ENCODE data around the gene ZNF526. TPM values are rescaled to one million over a fixed set of nuclear protein-coding genes. Genes with fewer than 3 reads are reported as not detected.
A peak's percentile ranks its signal among the peaks of the same experiment; 100 is the strongest.

ZNF526 gene
- total and polyA plus RNA-seq, 2 donors from 2014 or later, result 2.6 to 11.6 TPM

DNA sequence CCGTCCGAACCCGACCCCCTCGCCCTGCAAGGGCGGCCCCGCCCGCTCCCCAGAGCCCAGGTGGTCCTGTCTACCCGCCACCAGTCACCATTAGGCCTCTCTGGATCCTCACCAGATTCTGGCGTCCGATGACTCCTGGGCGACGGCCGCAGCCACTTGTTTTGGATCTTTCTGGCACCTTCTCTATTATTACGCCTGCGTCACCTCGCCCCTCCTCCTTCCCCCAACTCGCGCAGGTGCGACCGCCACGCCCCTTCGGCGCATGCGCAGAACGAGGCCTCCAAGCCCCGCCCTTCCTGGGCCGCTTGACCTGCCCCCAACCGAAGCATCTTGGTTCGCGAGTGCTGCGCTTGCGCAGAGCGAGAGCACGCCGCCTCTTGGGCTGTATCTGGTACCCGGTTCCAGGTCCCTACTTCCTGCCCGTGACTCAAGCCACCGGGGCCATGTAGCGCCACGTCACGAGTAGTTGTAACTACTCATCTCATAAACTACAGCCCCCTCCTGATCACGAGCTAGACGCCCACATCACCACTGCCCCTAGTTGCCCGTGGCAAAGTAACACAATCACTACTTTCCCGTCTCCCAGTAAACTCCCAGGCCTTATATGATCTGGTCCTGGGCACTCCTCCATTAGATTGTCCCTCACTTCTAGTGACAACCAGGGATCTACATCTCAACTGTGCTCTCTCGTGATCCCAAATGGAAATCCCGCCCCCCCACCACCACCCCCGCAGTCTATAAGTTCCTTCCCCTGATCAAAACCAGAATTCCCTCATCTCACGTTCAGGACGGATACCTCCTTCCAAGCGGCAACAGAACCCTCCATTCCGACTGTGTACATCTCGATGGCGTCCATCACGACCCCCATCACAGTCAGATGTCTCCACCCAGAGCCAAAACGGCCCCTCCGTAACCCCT is 2.3 kb upstream of the ZNF526 start, which contains the start of gene DEDD2:
Gene DEDD2, minus strand, starts transcription at position 158 of the 918 bp plus-strand sequence. CDS start 670 bp downstream, outside the sequence.
- intact Hi-C loops (cut with DNase I), result no loop called here
- Histone ChIP-seq H3K9ac (ENCODE audit: low read length in 3 of 3) (peak within 1 kb of the TSS; percentile 52 to 93 (median 62)), H3K27ac (ENCODE audit: low read depth in 2 of 2, low read length in 2 of 2) (peak within 1 kb of the TSS; percentile 96), H3K4me3 (ENCODE audit: low read length in 3 of 3) (peak within 1 kb of the TSS; percentile 85 to 91 (median 86)), H3K4me1 (ENCODE audit: control insufficient read depth in 2 of 3, insufficient read depth in 2 of 3, low read depth in 1 of 3, low read length in 3 of 3) (peaks cover 3 to 28% (median 19%) of the 10 kb centered on the region in 3 donors), H3K36me3 (ENCODE audit: control insufficient read depth in 2 of 3, insufficient read depth in 3 of 3, low read length in 3 of 3) (peaks cover 0 to 16% (median 10%) of the 10 kb centered on the region in 3 donors), H3K9me3 (ENCODE audit: control insufficient read depth in 2 of 3, insufficient read depth in 1 of 3, low read length in 3 of 3) (no peaks in the 10 kb centered on the region), H3K27me3 (ENCODE audit: control insufficient read depth, insufficient read depth, low read length) (no peaks in the 10 kb centered on the region)
- DNase-seq (peak; percentile 97 to 99 (median 98)), FAIRE-seq (peak; percentile 37)
- TF ChIP-seq, protein P1, sequence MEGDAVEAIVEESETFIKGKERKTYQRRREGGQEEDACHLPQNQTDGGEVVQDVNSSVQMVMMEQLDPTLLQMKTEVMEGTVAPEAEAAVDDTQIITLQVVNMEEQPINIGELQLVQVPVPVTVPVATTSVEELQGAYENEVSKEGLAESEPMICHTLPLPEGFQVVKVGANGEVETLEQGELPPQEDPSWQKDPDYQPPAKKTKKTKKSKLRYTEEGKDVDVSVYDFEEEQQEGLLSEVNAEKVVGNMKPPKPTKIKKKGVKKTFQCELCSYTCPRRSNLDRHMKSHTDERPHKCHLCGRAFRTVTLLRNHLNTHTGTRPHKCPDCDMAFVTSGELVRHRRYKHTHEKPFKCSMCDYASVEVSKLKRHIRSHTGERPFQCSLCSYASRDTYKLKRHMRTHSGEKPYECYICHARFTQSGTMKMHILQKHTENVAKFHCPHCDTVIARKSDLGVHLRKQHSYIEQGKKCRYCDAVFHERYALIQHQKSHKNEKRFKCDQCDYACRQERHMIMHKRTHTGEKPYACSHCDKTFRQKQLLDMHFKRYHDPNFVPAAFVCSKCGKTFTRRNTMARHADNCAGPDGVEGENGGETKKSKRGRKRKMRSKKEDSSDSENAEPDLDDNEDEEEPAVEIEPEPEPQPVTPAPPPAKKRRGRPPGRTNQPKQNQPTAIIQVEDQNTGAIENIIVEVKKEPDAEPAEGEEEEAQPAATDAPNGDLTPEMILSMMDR (IDR thresholded peaks at IDR 0.05; ENCODE audit: borderline replicate concordance, extremely low read depth, insufficient read depth), result no peak

DNA sequence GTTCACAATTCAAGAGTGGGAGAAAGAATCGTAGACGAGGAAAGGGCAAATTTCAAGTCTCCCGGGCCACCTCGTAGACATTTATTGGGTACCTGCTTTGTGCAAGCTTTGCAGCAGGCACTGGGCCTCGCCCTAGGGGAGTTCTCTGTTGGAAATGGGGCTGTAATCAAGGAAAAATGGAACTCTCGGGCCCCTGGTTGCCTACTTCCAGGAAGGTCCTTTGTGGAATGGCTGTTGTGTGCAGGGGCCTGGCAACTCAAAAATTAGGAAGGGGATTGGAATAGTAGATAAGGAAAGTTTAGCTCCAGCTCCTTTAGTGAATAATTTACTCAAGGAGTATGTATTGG is 612 bp downstream of the ZNF526 start:
- DNase-seq (no peak), FAIRE-seq (no peak)
- intact Hi-C loops (cut with DNase I), result no loop called here
- Histone ChIP-seq H3K36me3 (ENCODE audit: control insufficient read depth in 2 of 3, insufficient read depth in 3 of 3, low read length in 3 of 3) (peaks cover 0 to 12% (median 5%) of the 10 kb centered on the region in 3 donors), H3K4me3 (ENCODE audit: low read length in 3 of 3) (peak overlapping the region; percentile 71 to 81 (median 75)), H3K9me3 (ENCODE audit: control insufficient read depth in 2 of 3, insufficient read depth in 1 of 3, low read length in 3 of 3) (no peaks in the 10 kb centered on the region), H3K4me1 (ENCODE audit: control insufficient read depth in 2 of 3, insufficient read depth in 2 of 3, low read depth in 1 of 3, low read length in 3 of 3) (peaks cover 3 to 21% (median 11%) of the 10 kb centered on the region in 3 donors), H3K27ac (ENCODE audit: low read depth in 2 of 2, low read length in 2 of 2) (no peak overlapping the region), H3K9ac (ENCODE audit: low read length in 3 of 3) (peak overlapping the region in 2 of 3 donors; percentile 58 to 81), H3K27me3 (ENCODE audit: control insufficient read depth, insufficient read depth, low read length) (no peaks in the 10 kb centered on the region)
- TF ChIP-seq, protein P1 (IDR thresholded peaks at IDR 0.05; ENCODE audit: borderline replicate concordance, extremely low read depth, insufficient read depth), result no peak

DNA sequence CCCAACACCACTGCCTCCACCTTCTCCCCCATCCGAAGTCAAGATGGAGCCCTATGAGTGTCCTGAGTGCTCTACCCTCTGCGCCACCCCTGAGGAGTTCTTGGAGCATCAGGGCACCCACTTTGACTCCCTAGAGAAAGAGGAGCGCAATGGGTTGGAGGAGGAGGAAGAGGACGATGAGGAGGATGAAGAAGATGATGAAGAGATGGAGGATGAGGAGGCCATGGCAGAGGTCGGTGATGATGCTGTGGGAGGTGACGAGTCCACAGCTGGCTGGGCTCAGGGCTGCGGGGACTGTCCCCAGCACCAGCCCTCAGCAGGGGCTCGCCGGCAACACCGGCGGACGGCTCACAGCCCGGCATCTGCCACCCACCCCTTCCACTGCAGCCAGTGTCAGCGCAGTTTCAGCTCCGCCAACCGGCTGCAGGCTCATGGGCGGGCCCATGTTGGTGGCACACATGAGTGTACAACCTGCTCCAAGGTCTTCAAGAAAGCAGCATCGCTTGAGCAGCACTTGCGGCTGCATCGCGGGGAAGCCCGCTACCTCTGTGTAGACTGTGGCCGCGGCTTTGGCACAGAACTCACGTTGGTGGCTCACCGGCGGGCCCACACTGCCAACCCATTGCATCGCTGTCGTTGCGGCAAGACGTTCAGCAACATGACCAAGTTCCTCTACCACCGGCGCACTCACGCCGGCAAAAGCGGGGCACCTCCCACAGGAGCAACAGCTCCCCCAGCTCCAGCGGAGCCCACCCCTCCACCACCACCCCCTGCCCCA is 5.0 kb downstream of the ZNF526 start:
- intact Hi-C loops (cut with DNase I), result no loop called here

More for the DNA sequence above, 5.0 kb downstream of the ZNF526 start:
- no peaks in the 10 kb centered on the region for H3K9me3 ChIP-seq (ENCODE audit: control insufficient read depth in 2 of 3, insufficient read depth in 1 of 3, low read length in 3 of 3)
- no peak overlapping the region for H3K4me3 ChIP-seq (ENCODE audit: low read length in 3 of 3)
- no peak overlapping the region for H3K27ac ChIP-seq (ENCODE audit: low read depth in 2 of 2, low read length in 2 of 2)
- H3K36me3 ChIP-seq (ENCODE audit: control insufficient read depth in 2 of 3, insufficient read depth in 3 of 3, low read length in 3 of 3), result peaks cover 0 to 37% (median 22%) of the 10 kb centered on the region in 3 donors
- DNase-seq, result peak in 1 of 5 donors; percentile 69
- peaks cover 0 to 9% (median 0%) of the 10 kb centered on the region in 3 donors for H3K4me1 ChIP-seq (ENCODE audit: control insufficient read depth in 2 of 3, insufficient read depth in 2 of 3, low read depth in 1 of 3, low read length in 3 of 3)
- no peaks in the 10 kb centered on the region for H3K27me3 ChIP-seq (ENCODE audit: control insufficient read depth, insufficient read depth, low read length)
- FAIRE-seq, result no peak
- no peak overlapping the region for H3K9ac ChIP-seq (ENCODE audit: low read length in 3 of 3)
- TF ChIP-seq, protein P1 (IDR thresholded peaks at IDR 0.05; ENCODE audit: borderline replicate concordance, extremely low read depth, insufficient read depth), result no peak
